Measurements from ENCODE around the gene CAMP.

CAMP gene

GRCh38 chr3:48222616-48223513, at the start of gene CAMP:
Gene CAMP (plus strand): TSS chr3:48223495. CDS start chr3:48223512, 17 bp downstream.
- no peak for TF ChIP-seq ISL1 (CRISPR knock-in tag; IDR thresholded peaks at IDR 0.05)
- TF ChIP-seq CSDC2 (CRISPR knock-in tag; IDR thresholded peaks at IDR 0.05), result no peak
- no peak for TF ChIP-seq ZFP30 (CRISPR knock-in tag; IDR thresholded peaks at IDR 0.05)
- TF ChIP-seq ESRRG (CRISPR knock-in tag; IDR thresholded peaks at IDR 0.05), result no peak
- no peak for TF ChIP-seq ZFP3 (CRISPR knock-in tag; IDR thresholded peaks at IDR 0.05)
- TF ChIP-seq RARB (CRISPR knock-in tag; IDR thresholded peaks at IDR 0.05), result no peak
- no peak for TF ChIP-seq TOX (CRISPR knock-in tag; IDR thresholded peaks at IDR 0.05; ENCODE audit: borderline replicate concordance)
- no peak for TF ChIP-seq CREB5 (CRISPR knock-in tag; IDR thresholded peaks at IDR 0.05; ENCODE audit: low read depth)
- TF ChIP-seq TCF4 (CRISPR knock-in tag; IDR thresholded peaks at IDR 0.05; ENCODE audit: borderline replicate concordance), result no peak
- TF ChIP-seq OSR1 (CRISPR knock-in tag; IDR thresholded peaks at IDR 0.05), result no peak
- no peak for TF ChIP-seq ZC3H10 (CRISPR knock-in tag; IDR thresholded peaks at IDR 0.05)
- no peak; the same call in 2 of the 3 replicates for ATAC-seq

- no peak for TF ChIP-seq ESRRG (CRISPR knock-in tag; IDR thresholded peaks at IDR 0.05)
- TF ChIP-seq ZNF8 (CRISPR knock-in tag; IDR thresholded peaks at IDR 0.05), result no peak
- TF ChIP-seq ZFP3 (CRISPR knock-in tag; IDR thresholded peaks at IDR 0.05), result no peak
- no peak for TF ChIP-seq GLIS3 (CRISPR knock-in tag; IDR thresholded peaks at IDR 0.05)
- no peak for TF ChIP-seq ZFP30 (CRISPR knock-in tag; IDR thresholded peaks at IDR 0.05)
- no peak for ATAC-seq
Observed at GRCh38 chr3:48178072-48178471, 45.2 kb upstream of the CAMP start.

- TF ChIP-seq CSRNP3 (CRISPR knock-in tag; IDR thresholded peaks at IDR 0.05) (no peak), PPARA (CRISPR knock-in tag; IDR thresholded peaks at IDR 0.05; ENCODE audit: borderline replicate concordance) (no peak), ZNF70 (CRISPR knock-in tag; IDR thresholded peaks at IDR 0.05) (no peak), ZNF565 (CRISPR knock-in tag; conservative IDR thresholded peaks at IDR 0.05; ENCODE audit: low read depth) (no peak)
- no peak for ATAC-seq
Observed at GRCh38 chr3:48180021-48180420, 43.3 kb upstream of the CAMP start.

GRCh38 chr3:48180531-48181253, 42.6 kb upstream of the CAMP start:
- no peak for ATAC-seq
- no peak for TF ChIP-seq TCF4 (CRISPR knock-in tag; IDR thresholded peaks at IDR 0.05; ENCODE audit: borderline replicate concordance)
- TF ChIP-seq ZNF8 (CRISPR knock-in tag; IDR thresholded peaks at IDR 0.05), result no peak
- no peak for TF ChIP-seq GLIS3 (CRISPR knock-in tag; IDR thresholded peaks at IDR 0.05)
- no peak for TF ChIP-seq CSRNP3 (CRISPR knock-in tag; IDR thresholded peaks at IDR 0.05)
- TF ChIP-seq PATZ1 (CRISPR knock-in tag; IDR thresholded peaks at IDR 0.05; ENCODE audit: borderline replicate concordance), result no peak
- no peak for TF ChIP-seq PPARA (CRISPR knock-in tag; IDR thresholded peaks at IDR 0.05; ENCODE audit: borderline replicate concordance)
- no peak for TF ChIP-seq TOX (CRISPR knock-in tag; IDR thresholded peaks at IDR 0.05; ENCODE audit: borderline replicate concordance)
- TF ChIP-seq ESRRG (CRISPR knock-in tag; IDR thresholded peaks at IDR 0.05), result no peak
- TF ChIP-seq OSR1 (CRISPR knock-in tag; IDR thresholded peaks at IDR 0.05), result no peak
- TF ChIP-seq ZFP3 (CRISPR knock-in tag; IDR thresholded peaks at IDR 0.05), result no peak
- no peak for TF ChIP-seq TSHZ2 (CRISPR knock-in tag; IDR thresholded peaks at IDR 0.05)
- no peak for TF ChIP-seq ZC3H10 (CRISPR knock-in tag; IDR thresholded peaks at IDR 0.05)
- no peak for TF ChIP-seq ZNF565 (CRISPR knock-in tag; conservative IDR thresholded peaks at IDR 0.05; ENCODE audit: low read depth)
- TF ChIP-seq ZFP30 (CRISPR knock-in tag; IDR thresholded peaks at IDR 0.05), result no peak
- no peak for TF ChIP-seq SNAI2 (CRISPR knock-in tag; IDR thresholded peaks at IDR 0.05)
- TF ChIP-seq BACH2 (CRISPR knock-in tag; IDR thresholded peaks at IDR 0.05; ENCODE audit: borderline replicate concordance), result no peak
- no peak for TF ChIP-seq ISL1 (CRISPR knock-in tag; IDR thresholded peaks at IDR 0.05)
- no peak for TF ChIP-seq POU6F1 (CRISPR knock-in tag; IDR thresholded peaks at IDR 0.05; ENCODE audit: borderline replicate concordance, low read depth)
